NCI-H2081 treated with DMSO at 0.1 percent for 48 hours (cell line): Measurements from ENCODE around the gene TAGLN.

ENCODE experiments used
- DNase-seq: peaks from one replicate; lab custom pipeline; 2025; lab: John Stamatoyannopoulos, UW

TAGLN gene

DNA sequence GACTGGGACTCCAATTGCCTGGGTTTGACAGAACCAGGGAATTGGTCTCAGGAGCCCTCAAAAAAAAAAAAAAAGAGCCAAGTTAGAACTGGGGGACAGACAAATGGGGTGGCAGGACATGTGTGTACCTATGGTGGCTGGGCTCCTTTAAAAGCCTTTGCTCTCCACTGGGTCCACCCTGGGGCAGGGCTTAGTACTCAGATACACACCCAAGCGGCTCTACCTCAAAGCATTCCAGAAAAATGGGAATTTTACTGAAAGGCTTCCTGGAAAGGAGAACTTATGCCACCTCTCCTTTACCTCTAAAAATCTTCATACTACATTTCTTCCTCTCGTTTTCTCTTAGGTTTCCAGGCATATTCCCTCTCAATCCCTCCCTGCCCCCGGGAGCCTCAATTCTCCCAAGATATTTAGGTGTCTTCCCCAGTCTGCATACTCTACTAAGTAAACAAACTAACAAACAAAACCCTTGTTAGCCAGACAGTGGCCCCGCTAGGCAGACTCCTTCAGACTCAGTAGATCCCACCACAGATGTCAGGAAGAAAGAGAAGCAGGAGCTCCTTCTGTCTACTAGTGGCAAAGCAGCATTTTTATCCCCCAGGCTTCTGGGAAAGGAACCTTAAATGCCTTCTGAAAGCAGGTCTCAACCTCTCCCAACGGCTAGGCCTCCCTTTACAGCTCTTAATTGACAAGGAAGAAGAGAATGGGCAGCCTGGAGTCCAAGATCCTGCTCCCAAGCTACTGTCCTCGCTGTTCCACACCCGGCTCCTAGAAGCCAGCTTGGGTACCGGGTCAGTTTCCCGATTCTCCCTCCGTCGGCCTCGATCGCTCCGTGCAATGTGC, 32.0 kb downstream of the TAGLN start:
- DNase-seq: no peak

DNA sequence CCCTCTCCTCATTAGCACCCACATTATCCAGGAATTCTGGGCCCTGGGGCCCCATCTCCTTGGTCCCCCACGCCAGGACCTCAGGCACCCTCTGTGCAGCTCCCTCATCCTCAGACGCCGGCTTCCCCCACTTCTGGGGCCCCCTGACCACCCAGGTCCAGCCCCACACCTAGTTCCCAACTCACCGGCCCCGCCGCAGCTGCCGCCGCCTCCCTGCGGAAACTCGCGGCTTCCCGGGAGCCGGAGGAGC, 32.6 kb downstream of the TAGLN start, which contains the start of gene PCSK7:
TSS of gene PCSK7 (minus strand) at position 232 of the 250 bp plus-strand sequence. CDS start 2,229 bp downstream, outside the sequence.
- DNase-seq: no peak

GRCh38 chr11:117232092-117232878, 33.1 kb downstream of the TAGLN start, which contains the start of gene RNF214:
Gene RNF214, plus strand, starts transcription at chr11:117232671. Its CDS starts 1,602 bp downstream, at chr11:117234273.
- no peak for DNase-seq

GRCh38 chr11:117232911-117233409, 33.8 kb downstream of the TAGLN start:
- DNase-seq: no peak

GRCh38 chr11:117238221-117238620, 39.1 kb downstream of the TAGLN start:
- DNase-seq: no peak

DNA sequence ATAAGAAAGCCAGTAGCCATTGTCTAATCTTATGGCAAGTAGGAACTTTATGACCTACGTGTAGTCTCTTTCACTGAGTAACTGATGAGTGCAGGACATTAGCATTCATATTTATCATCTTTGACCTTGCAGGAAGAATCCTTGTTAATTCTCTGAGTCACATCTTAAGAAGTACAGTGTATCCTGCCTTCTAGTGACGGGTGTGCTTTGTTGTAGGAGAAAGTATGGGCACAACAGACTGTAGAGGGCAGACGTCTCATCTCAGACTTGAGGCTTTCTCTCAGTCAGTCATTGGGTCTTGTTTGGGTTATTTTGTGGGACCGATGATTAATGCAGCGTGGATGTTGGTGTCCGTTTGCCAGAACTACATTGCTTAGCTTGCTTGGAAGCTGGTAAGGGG, 40.1 kb downstream of the TAGLN start:
- no peak for DNase-seq

DNA sequence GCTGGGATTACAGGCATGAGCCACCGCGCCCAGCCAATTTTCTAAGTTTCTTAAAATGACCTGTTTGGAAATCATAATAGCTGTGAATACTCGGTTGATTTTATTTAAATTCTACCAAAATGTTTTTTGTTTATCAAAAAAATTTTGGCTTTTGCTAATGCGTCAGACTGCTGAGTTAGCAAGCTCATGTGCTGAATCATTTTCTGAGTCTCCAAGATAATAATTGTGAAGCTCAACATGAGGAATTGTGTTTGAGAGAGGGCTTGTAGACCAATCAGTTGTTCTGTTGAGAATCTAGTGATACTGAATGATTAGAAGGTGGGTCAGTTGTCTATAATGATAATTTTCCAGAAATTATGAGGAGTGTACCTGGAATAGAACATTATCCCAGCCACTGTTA, 49.2 kb downstream of the TAGLN start:
- no peak for DNase-seq

DNA sequence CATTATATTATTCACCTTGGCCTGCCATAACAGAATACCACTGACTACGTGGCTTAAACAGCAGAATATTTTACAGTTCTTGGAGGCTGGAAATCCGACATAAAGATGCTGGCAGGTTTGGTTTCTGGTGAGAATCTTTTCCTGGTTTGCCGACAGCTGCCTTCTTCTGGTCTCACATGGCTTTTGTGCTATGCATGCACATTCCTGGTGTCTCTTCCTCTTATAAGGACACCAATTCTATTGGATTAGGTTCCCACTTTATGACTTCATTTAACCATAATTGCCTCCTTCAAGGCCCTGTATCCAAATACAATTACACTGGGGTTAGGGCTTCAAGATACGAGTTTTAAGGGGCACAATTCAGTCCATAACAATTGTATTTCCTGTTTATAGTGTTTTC, 50.4 kb downstream of the TAGLN start:
- DNase-seq: no peak

DNA sequence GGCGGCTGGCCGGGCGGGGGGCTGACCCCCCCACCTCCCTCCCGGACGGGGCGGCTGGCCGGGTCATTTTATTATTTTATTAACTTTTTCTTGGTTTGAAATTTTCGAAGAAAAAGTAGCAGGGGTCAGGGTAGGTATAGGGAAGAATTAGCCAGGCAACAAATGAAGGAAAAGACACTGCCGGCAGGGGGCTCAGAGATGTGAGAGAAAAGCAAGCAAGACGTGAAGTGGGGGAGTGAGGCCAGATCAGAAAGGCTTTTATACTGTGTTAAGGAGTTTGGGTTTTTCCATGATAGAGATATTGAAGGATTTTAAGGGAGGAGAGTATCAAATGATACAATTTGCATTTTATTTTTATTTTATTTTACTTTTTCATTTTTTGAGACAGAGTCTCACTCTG, 52.3 kb downstream of the TAGLN start:
- no peak for DNase-seq

- no peak for DNase-seq
Measured at GRCh38 chr11:117255966-117256365, 56.8 kb downstream of the TAGLN start.

GRCh38 chr11:117256573-117256972, 57.4 kb downstream of the TAGLN start:
- DNase-seq: no peak
